GM19351 (cell line): ENCODE data around the gene SEMA3G.

Source experiments
- ATAC-seq: cut with Tn5 transposase; IDR thresholded peaks from one replicate; pipeline ENCODE4 v1.9.1; 2021; ENCODE audit warnings: mild to moderate bottlenecking, moderate library complexity; ENCODE audit not compliant: unreplicated experiment

Gene SEMA3G

GRCh38 chr3:52396907-52397591, 47.9 kb downstream of the SEMA3G start:
- ATAC-seq, result no peak

- ATAC-seq, result no peak
These were observed 48.6 kb downstream of the SEMA3G start for GRCh38 chr3:52396011-52396906.

GRCh38 chr3:52395503-52395865, 49.4 kb downstream of the SEMA3G start:
- ATAC-seq, result no peak

GRCh38 chr3:52394751-52395502, 50.0 kb downstream of the SEMA3G start:
- ATAC-seq, result no peak

- ATAC-seq, result no peak
These were observed 50.8 kb downstream of the SEMA3G start for GRCh38 chr3:52393959-52394670.

- no peak for ATAC-seq
These were observed 51.6 kb downstream of the SEMA3G start for GRCh38 chr3:52393131-52393807.

GRCh38 chr3:52392216-52392930, 52.5 kb downstream of the SEMA3G start:
- ATAC-seq, result no peak

GRCh38 chr3:52391096-52391495, 53.8 kb downstream of the SEMA3G start:
- no peak for ATAC-seq

- ATAC-seq, result no peak
These were observed 56.0 kb downstream of the SEMA3G start for GRCh38 chr3:52388933-52389332.

- ATAC-seq, result no peak
These were observed 56.5 kb downstream of the SEMA3G start for GRCh38 chr3:52388348-52388821.

- ATAC-seq, result no peak
These were observed 57.4 kb downstream of the SEMA3G start for GRCh38 chr3:52387481-52387880.

- no peak for ATAC-seq
These were observed 59.7 kb downstream of the SEMA3G start for GRCh38 chr3:52385157-52385556.

GRCh38 chr3:52384019-52384761, 60.7 kb downstream of the SEMA3G start:
- no peak for ATAC-seq

- no peak for ATAC-seq
These were observed 61.5 kb downstream of the SEMA3G start for GRCh38 chr3:52383446-52383845.
